Trophoblast cell (in vitro differentiated cells and primary cell): Measurements from ENCODE around the gene PPP1R9A.

ENCODE experiments used
- DNase-seq, 2 donors: peaks; one replicate each; pipeline ENCODE4 v3.0.0-alpha.2; 2016
- H2AFZ ChIP-seq: 2 replicates; pipeline ENCODE4 v1.6.1; 2013; ENCODE audit warnings: low read length, moderate library complexity, mild to moderate bottlenecking; ENCODE audit not compliant: insufficient read depth, poor library complexity
- H2AK5ac ChIP-seq: 2 replicates; pipeline ENCODE4 v1.6.1; 2013; ENCODE audit warnings: mild to moderate bottlenecking, low read length
- H2BK120ac ChIP-seq: 2 replicates; pipeline ENCODE4 v1.6.1; 2013; ENCODE audit warnings: low read length, mild to moderate bottlenecking, moderate library complexity; ENCODE audit not compliant: insufficient read depth, poor library complexity
- H2BK12ac ChIP-seq: 2 replicates; pipeline ENCODE4 v1.6.1; 2013; ENCODE audit warnings: mild to moderate bottlenecking, low read length, moderate library complexity
- H2BK5ac ChIP-seq: 2 replicates; pipeline ENCODE4 v1.6.1; 2013; ENCODE audit warnings: low read length, low read depth, moderate library complexity, mild to moderate bottlenecking; ENCODE audit not compliant: poor library complexity
- H3K14ac ChIP-seq: 2 replicates; pipeline ENCODE4 v1.6.1; 2013; ENCODE audit warnings: mild to moderate bottlenecking, low read length
- H3K18ac ChIP-seq: 2 replicates; pipeline ENCODE4 v1.6.1; 2013; ENCODE audit warnings: mild to moderate bottlenecking, low read length
- H3K23ac ChIP-seq: 2 replicates; pipeline ENCODE4 v1.6.1; 2013; ENCODE audit warnings: low read length
- H3K27ac ChIP-seq: 2 replicates; pipeline ENCODE4 v1.5.1; 2013; ENCODE audit warnings: low read depth, mild to moderate bottlenecking, inconsistent platforms, low read length, moderate library complexity
- H3K27me3 ChIP-seq: 2 replicates; pipeline ENCODE4 v1.6.1; 2013; ENCODE audit warnings: inconsistent platforms, mild to moderate bottlenecking, low read length, moderate library complexity; ENCODE audit not compliant: insufficient read depth
- H3K36me3 ChIP-seq, 2 experiments: 1 replicate in 1 of 2; 2 replicates in 1 of 2; pipeline ENCODE4 v1.6.1; 2013; ENCODE audit warnings: low read length in 2 of 2, mild to moderate bottlenecking in 2 of 2, moderate library complexity in 1 of 2; ENCODE audit not compliant: insufficient read depth in 2 of 2, control insufficient read depth in 1 of 2
- H3K4ac ChIP-seq: 2 replicates; pipeline ENCODE4 v1.6.1; 2013; ENCODE audit warnings: low read depth, mild to moderate bottlenecking, low read length, moderate library complexity
- H3K4me1 ChIP-seq, 2 experiments: 1 replicate in 1 of 2; 2 replicates in 1 of 2; pipeline ENCODE4 v1.6.1; 2013; ENCODE audit warnings: low read length in 2 of 2, mild to moderate bottlenecking in 2 of 2, moderate library complexity in 1 of 2; ENCODE audit not compliant: insufficient read depth in 2 of 2, control insufficient read depth in 1 of 2
- H3K4me2 ChIP-seq: 2 replicates; pipeline ENCODE4 v1.6.1; 2013; ENCODE audit warnings: inconsistent platforms, mild to moderate bottlenecking, low read length, moderate library complexity
- H3K4me3 ChIP-seq: 2 replicates; pipeline ENCODE4 v1.5.1; 2013; ENCODE audit warnings: mild to moderate bottlenecking, low read depth, low read length, inconsistent platforms
- H3K79me1 ChIP-seq: one replicate; pipeline ENCODE4 v1.6.1; 2013; ENCODE audit warnings: low read length
- H3K79me2 ChIP-seq: 2 replicates; pipeline ENCODE4 v1.6.1; 2013; ENCODE audit warnings: low read length, mild to moderate bottlenecking; ENCODE audit not compliant: control insufficient read depth, insufficient read depth, poor library complexity
- H3K9ac ChIP-seq: 2 replicates; pipeline ENCODE4 v1.6.1; 2013; ENCODE audit warnings: mild to moderate bottlenecking, low read length
- H3K9me3 ChIP-seq: 2 replicates; pipeline ENCODE4 v1.6.1; 2013; ENCODE audit warnings: low read depth, mild to moderate bottlenecking, control low read depth, inconsistent platforms, low read length; ENCODE audit not compliant: insufficient read depth
- H4K12ac ChIP-seq: 2 replicates; pipeline ENCODE4 v1.6.1; 2013; ENCODE audit warnings: low read depth, mild to moderate bottlenecking, low read length, moderate library complexity
- H4K8ac ChIP-seq: 2 replicates; pipeline ENCODE4 v1.6.1; 2013; ENCODE audit warnings: low read depth, mild to moderate bottlenecking, low read length, moderate library complexity
- H4K91ac ChIP-seq: one replicate; pipeline ENCODE4 v1.6.1; 2013; ENCODE audit warnings: low read depth, mild to moderate bottlenecking, low read length, moderate library complexity
- WGBS: extraction: QIAGEN DNeasy Blood & Tissue Kit; methylation state at CpG from one replicate; pipeline ENCODE4 v1.1.7; 2013; ENCODE audit warnings: missing lambda C conversion rate; ENCODE audit not compliant: insufficient read length, insufficient coverage; ENCODE audit errors: extremely low coverage; 5-methylcytosine and 5-hydroxymethylcytosine counted together

PPP1R9A gene

GRCh38 chr7:94906065-94906851 is 1.1 kb upstream of the PPP1R9A start:
- Histone ChIP-seq H3K27me3 (no peaks in the 10 kb centered on the region), H3K14ac (no peak overlapping the region), H3K79me1 (peaks cover 9% of the 10 kb centered on the region), H3K9me3 (no peaks in the 10 kb centered on the region), H4K8ac (no peak overlapping the region), H2BK12ac (no peak overlapping the region), H3K23ac (no peak overlapping the region), H2BK120ac (no peak overlapping the region), H3K36me3 (no peaks in the 10 kb centered on the region), H3K79me2 (peaks cover 1% of the 10 kb centered on the region), H4K91ac (no peak overlapping the region), H2AFZ (no peak overlapping the region), H3K4me2 (no peak overlapping the region), H2AK5ac (no peak overlapping the region), H3K4ac (no peak overlapping the region), H3K4me3 (no peak overlapping the region), H3K18ac (no peak overlapping the region), H3K9ac (no peak overlapping the region), H4K12ac (no peak overlapping the region), H3K27ac (no peak overlapping the region), H3K4me1 (peaks cover 4 to 5% of the 10 kb centered on the region in 2 experiments), H2BK5ac (no peak overlapping the region)
- DNase-seq: peak; percentile 50 to 89
- WGBS: no CpG with 5 or more reads among the region's 8 CpGs

DNA sequence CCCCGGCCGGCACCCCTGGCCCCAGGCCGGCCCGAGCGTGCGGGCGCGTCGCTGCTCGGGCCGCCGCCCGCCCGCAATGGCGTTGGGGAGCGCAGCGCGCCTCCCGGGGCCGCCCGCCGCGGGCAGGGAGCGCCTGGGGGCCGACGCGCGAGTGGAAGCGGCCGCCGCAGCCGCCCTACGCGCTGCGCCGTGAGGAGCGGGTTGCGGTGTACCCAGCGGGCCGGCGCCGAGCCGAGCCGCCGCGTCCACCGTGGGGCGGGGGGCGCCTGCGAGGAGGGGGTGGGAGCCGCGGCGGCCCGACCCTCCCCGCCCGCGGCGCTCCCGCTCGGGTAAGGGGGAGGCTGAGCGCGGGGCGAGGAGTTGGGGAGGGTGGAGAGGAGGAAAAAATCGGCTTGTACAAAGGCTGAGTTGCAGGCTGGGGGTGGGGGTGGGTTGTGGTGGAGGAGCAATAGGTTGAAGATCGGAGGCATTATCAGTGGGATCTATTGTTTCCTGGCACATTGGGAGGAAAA is 473 bp downstream of the PPP1R9A start:
- H2AFZ ChIP-seq: peak overlapping the region; percentile 71
- DNase-seq: peak in 1 of 2 donors; percentile 30
- H2BK120ac ChIP-seq: peak overlapping the region; percentile 68
- H3K36me3 ChIP-seq: no peaks in the 10 kb centered on the region
- H2AK5ac ChIP-seq: no peak overlapping the region
- peaks cover 4 to 5% of the 10 kb centered on the region in 2 experiments for H3K4me1 ChIP-seq
- peak overlapping the region; percentile 72 for H3K18ac ChIP-seq
- peak overlapping the region; percentile 28 for H2BK5ac ChIP-seq
- peak overlapping the region; percentile 49 for H3K27ac ChIP-seq
- H3K27me3 ChIP-seq: no peaks in the 10 kb centered on the region
- no peak overlapping the region for H3K4ac ChIP-seq
- peak overlapping the region; percentile 77 for H3K14ac ChIP-seq
- H3K23ac ChIP-seq: no peak overlapping the region
- H3K9ac ChIP-seq: peak overlapping the region; percentile 53
- peak overlapping the region; percentile 90 for H4K8ac ChIP-seq
- H3K4me2 ChIP-seq: peak overlapping the region; percentile 68
- peaks cover 1% of the 10 kb centered on the region for H3K79me2 ChIP-seq
- no peaks in the 10 kb centered on the region for H3K9me3 ChIP-seq
- no CpG with 5 or more reads among the region's 65 CpGs for WGBS
- peak overlapping the region; percentile 46 for H4K91ac ChIP-seq
- H2BK12ac ChIP-seq: no peak overlapping the region
- peak overlapping the region; percentile 82 for H3K4me3 ChIP-seq
- H3K79me1 ChIP-seq: peaks cover 9% of the 10 kb centered on the region
- H4K12ac ChIP-seq: peak overlapping the region; percentile 63

GRCh38 chr7:94908323-94909178 is 1.2 kb downstream of the PPP1R9A start:
- H3K4me3 ChIP-seq: peak overlapping the region; percentile 82
- H3K4me2 ChIP-seq: peak overlapping the region; percentile 68
- no peak overlapping the region for H2BK120ac ChIP-seq
- peak; percentile 24 to 44 for DNase-seq
- no peak overlapping the region for H4K8ac ChIP-seq
- H3K36me3 ChIP-seq: no peaks in the 10 kb centered on the region
- H3K79me2 ChIP-seq: peaks cover 1% of the 10 kb centered on the region
- no peak overlapping the region for H3K27ac ChIP-seq
- no peak overlapping the region for H2BK5ac ChIP-seq
- peak overlapping the region; percentile 81 for H2AFZ ChIP-seq
- no peak overlapping the region for H2BK12ac ChIP-seq
- no peak overlapping the region for H2AK5ac ChIP-seq
- H3K9ac ChIP-seq: peak overlapping the region; percentile 1
- no peak overlapping the region for H3K4ac ChIP-seq
- H3K27me3 ChIP-seq: no peaks in the 10 kb centered on the region
- H3K4me1 ChIP-seq: peaks cover 4 to 5% of the 10 kb centered on the region in 2 experiments
- no CpG with 5 or more reads among the region's 27 CpGs for WGBS
- H4K91ac ChIP-seq: peak overlapping the region; percentile 46
- H4K12ac ChIP-seq: no peak overlapping the region
- H3K18ac ChIP-seq: no peak overlapping the region
- no peaks in the 10 kb centered on the region for H3K9me3 ChIP-seq
- no peak overlapping the region for H3K23ac ChIP-seq
- H3K14ac ChIP-seq: no peak overlapping the region
- peaks cover 9% of the 10 kb centered on the region for H3K79me1 ChIP-seq

DNA sequence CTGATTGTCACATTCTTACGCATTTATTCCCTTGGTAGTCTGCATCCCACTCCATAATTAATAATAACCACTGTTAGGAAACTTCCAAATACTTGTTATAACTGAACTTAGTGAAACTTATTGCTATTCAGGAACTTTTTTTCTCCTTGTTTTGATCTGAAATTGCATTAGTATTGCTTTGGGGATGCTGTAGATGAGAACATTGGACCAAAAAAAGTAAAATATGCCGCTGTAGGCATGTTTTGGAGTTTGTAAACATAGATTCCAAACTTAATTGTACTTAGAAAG is 1.7 kb downstream of the PPP1R9A start:
- no peak overlapping the region for H3K27ac ChIP-seq
- no peak overlapping the region for H3K18ac ChIP-seq
- H4K91ac ChIP-seq: no peak overlapping the region
- H2BK120ac ChIP-seq: no peak overlapping the region
- no peak overlapping the region for H2AK5ac ChIP-seq
- DNase-seq: no peak
- peaks cover 9% of the 10 kb centered on the region for H3K79me1 ChIP-seq
- no peak overlapping the region for H3K23ac ChIP-seq
- H4K12ac ChIP-seq: no peak overlapping the region
- no peak overlapping the region for H3K4me2 ChIP-seq
- no peak overlapping the region for H2BK5ac ChIP-seq
- no peak overlapping the region for H3K4me3 ChIP-seq
- no peak overlapping the region for H2AFZ ChIP-seq
- H3K4ac ChIP-seq: no peak overlapping the region
- H3K4me1 ChIP-seq: peaks cover 4 to 5% of the 10 kb centered on the region in 2 experiments
- H3K14ac ChIP-seq: no peak overlapping the region
- WGBS: no CpG with 5 or more reads among the region's 2 CpGs
- no peaks in the 10 kb centered on the region for H3K9me3 ChIP-seq
- no peak overlapping the region for H2BK12ac ChIP-seq
- H3K79me2 ChIP-seq: peaks cover 1% of the 10 kb centered on the region
- H4K8ac ChIP-seq: no peak overlapping the region
- no peaks in the 10 kb centered on the region for H3K27me3 ChIP-seq
- H3K9ac ChIP-seq: no peak overlapping the region
- H3K36me3 ChIP-seq: no peaks in the 10 kb centered on the region
